ENCODE data around the gene SNAPC3.
A peak's percentile ranks its signal among the peaks of the same experiment; 100 is the strongest.

SNAPC3 gene

GRCh38 chr9:15491950-15492349 lies 69.3 kb downstream of the SNAPC3 start:
- DNase-seq (ENCODE audit: low read depth in 2 of 2, low spot score in 1 of 2) = no peak

- no peak for DNase-seq (ENCODE audit: low read depth in 2 of 2, low spot score in 1 of 2)
Observed at GRCh38 chr9:15492485-15493150, 69.9 kb downstream of the SNAPC3 start.

GRCh38 chr9:15498246-15498995 lies 75.7 kb downstream of the SNAPC3 start:
- DNase-seq (ENCODE audit: low read depth in 2 of 2, low spot score in 1 of 2) = no peak

GRCh38 chr9:15499139-15499538 lies 76.5 kb downstream of the SNAPC3 start:
- no peak for DNase-seq (ENCODE audit: low read depth in 2 of 2, low spot score in 1 of 2)

GRCh38 chr9:15501179-15501578 lies 78.5 kb downstream of the SNAPC3 start:
- DNase-seq (ENCODE audit: low read depth in 2 of 2, low spot score in 1 of 2) = no peak

GRCh38 chr9:15501803-15502202 lies 79.1 kb downstream of the SNAPC3 start:
- no peak for DNase-seq (ENCODE audit: low read depth in 2 of 2, low spot score in 1 of 2)

- no peak for DNase-seq (ENCODE audit: low read depth in 2 of 2, low spot score in 1 of 2)
Observed at GRCh38 chr9:15505921-15506320, 83.2 kb downstream of the SNAPC3 start.

- DNase-seq (ENCODE audit: low read depth in 2 of 2, low spot score in 1 of 2) = peak; percentile 19 to 37
Observed at GRCh38 chr9:15509931-15510788, 87.5 kb downstream of the SNAPC3 start.

GRCh38 chr9:15510789-15511575 lies 88.3 kb downstream of the SNAPC3 start, which contains the start of gene PSIP1:
Gene PSIP1, minus strand, starts transcription at chr9:15510970. Its CDS starts 782 bp downstream, at chr9:15510188.
- peak; percentile 69 to 71 for DNase-seq (ENCODE audit: low read depth in 2 of 2, low spot score in 1 of 2)
